H9 (cell line): ENCODE results near the gene SNRPD3. TPM values are rescaled to one million over a fixed set of nuclear protein-coding genes. Genes with fewer than 3 reads are reported as not detected.

ENCODE experiments used
- DNase-seq: peaks from one replicate; pipeline ENCODE4 v3.0.0-alpha.2; 2017
- H2AFZ ChIP-seq: one replicate; pipeline ENCODE4 v1.6.1; 2013; ENCODE audit warnings: mild to moderate bottlenecking, low read length, control low read depth, moderate library complexity
- H2AK5ac ChIP-seq: 2 replicates; pipeline ENCODE4 v1.6.1; 2013; ENCODE audit warnings: low read length, control low read depth, mixed read lengths; ENCODE audit not compliant: insufficient read length
- H2BK120ac ChIP-seq: one replicate; pipeline ENCODE4 v1.6.1; 2013; ENCODE audit warnings: low read depth, mild to moderate bottlenecking, low read length, control low read depth, inconsistent platforms; ENCODE audit not compliant: poor library complexity, severe bottlenecking
- H2BK12ac ChIP-seq: 2 replicates; pipeline ENCODE4 v1.6.1; 2013; ENCODE audit warnings: low read length, control low read depth, mixed read lengths, low read depth; ENCODE audit not compliant: insufficient read length
- H2BK15ac ChIP-seq: 2 replicates; pipeline ENCODE4 v1.6.1; 2013; ENCODE audit warnings: low read depth, low read length, control low read depth
- H2BK20ac ChIP-seq: one replicate; pipeline ENCODE4 v1.6.1; 2013; ENCODE audit warnings: low read depth, mild to moderate bottlenecking, low read length, control low read depth, inconsistent platforms; ENCODE audit not compliant: poor library complexity, severe bottlenecking
- H2BK5ac ChIP-seq: 2 replicates; pipeline ENCODE4 v1.6.1; 2013; ENCODE audit warnings: low read length, control low read depth, mixed read lengths; ENCODE audit not compliant: insufficient read length
- H3K14ac ChIP-seq: 2 replicates; pipeline ENCODE4 v1.6.1; 2013; ENCODE audit warnings: low read length, control low read depth; ENCODE audit not compliant: insufficient read depth
- H3K18ac ChIP-seq: 2 replicates; pipeline ENCODE4 v1.6.1; 2013; ENCODE audit warnings: low read depth, mild to moderate bottlenecking, mixed read lengths, low read length, control low read depth; ENCODE audit not compliant: insufficient read length
- H3K23ac ChIP-seq: 2 replicates; pipeline ENCODE4 v1.6.1; 2013; ENCODE audit warnings: low read length, control low read depth, mixed read lengths, low read depth; ENCODE audit not compliant: insufficient read length
- H3K23me2 ChIP-seq: 2 replicates; pipeline ENCODE4 v1.6.1; 2013; ENCODE audit warnings: low read depth, mild to moderate bottlenecking, mixed read lengths, low read length, control low read depth; ENCODE audit not compliant: insufficient read length, poor library complexity, severe bottlenecking
- H3K27ac ChIP-seq: 2 replicates; pipeline ENCODE4 v1.5.1; 2013; ENCODE audit warnings: low read length, control low read depth, mixed read lengths, low read depth; ENCODE audit not compliant: insufficient read length
- H3K27me3 ChIP-seq: 2 replicates; pipeline ENCODE4 v1.6.1; 2013; ENCODE audit warnings: low read length, control low read depth, inconsistent platforms; ENCODE audit not compliant: insufficient read depth
- H3K4ac ChIP-seq: 2 replicates; pipeline ENCODE4 v1.6.1; 2013; ENCODE audit warnings: low read depth, mild to moderate bottlenecking, control low read depth, inconsistent platforms, low read length, moderate library complexity
- H3K4me1 ChIP-seq: 2 replicates; pipeline ENCODE4 v1.6.1; 2013; ENCODE audit warnings: low read length, control low read depth, inconsistent platforms; ENCODE audit not compliant: insufficient read depth
- H3K4me2 ChIP-seq: 2 replicates; pipeline ENCODE4 v1.6.1; 2013; ENCODE audit warnings: low read length, control low read depth, mixed read lengths; ENCODE audit not compliant: insufficient read length, insufficient read depth
- H3K56ac ChIP-seq: 2 replicates; pipeline ENCODE4 v1.6.1; 2013; ENCODE audit warnings: low read depth, mild to moderate bottlenecking, mixed read lengths, low read length, control low read depth; ENCODE audit not compliant: insufficient read length
- H3K79me1 ChIP-seq: 2 replicates; pipeline ENCODE4 v1.6.1; 2013; ENCODE audit warnings: low read depth, mild to moderate bottlenecking, moderate library complexity, low read length, control low read depth, inconsistent platforms; ENCODE audit not compliant: insufficient read depth, poor library complexity, severe bottlenecking
- H3K79me2 ChIP-seq: 2 replicates; pipeline ENCODE4 v1.6.1; 2013; ENCODE audit warnings: low read length, control low read depth, inconsistent platforms; ENCODE audit not compliant: insufficient read depth
- H3K9ac ChIP-seq: 2 replicates; pipeline ENCODE4 v1.6.1; 2013; ENCODE audit warnings: low read length, control low read depth, mixed read lengths; ENCODE audit not compliant: insufficient read length; ENCODE audit errors: extremely low read depth
- H3K9me3 ChIP-seq: one replicate; pipeline ENCODE4 v1.6.1; 2013; ENCODE audit warnings: low read depth, low read length, inconsistent platforms; ENCODE audit not compliant: control insufficient read depth
- H3T11ph ChIP-seq: one replicate; pipeline ENCODE4 v1.6.1; 2013; ENCODE audit warnings: mild to moderate bottlenecking, low read length, control low read depth, inconsistent platforms
- H4K20me1 ChIP-seq: one replicate; pipeline ENCODE4 v1.6.1; 2013; ENCODE audit not compliant: control insufficient read depth, insufficient read length, insufficient read depth
- H4K5ac ChIP-seq: 2 replicates; pipeline ENCODE4 v1.6.1; 2013; ENCODE audit warnings: low read depth, mild to moderate bottlenecking, mixed read lengths, low read length, control low read depth; ENCODE audit not compliant: insufficient read length
- H4K8ac ChIP-seq: replicated peaks from 2 replicates; pipeline ENCODE4 v1.6.1; 2013; ENCODE audit warnings: low read length, control low read depth, mixed read lengths, low read depth; ENCODE audit not compliant: insufficient read length
- H4K91ac ChIP-seq: 2 replicates; pipeline ENCODE4 v1.6.1; 2013; ENCODE audit warnings: low read depth, mild to moderate bottlenecking, moderate library complexity, mixed read lengths, low read length, control low read depth; ENCODE audit not compliant: insufficient read length
- H3K27ac Mint-ChIP-seq, 3 experiments: 2 replicates in 2 of 3; 3 replicates in 1 of 3; pipeline ENCODE4 v1.8.0; 2020 to 2021; ENCODE audit warnings: mixed read lengths in 3 of 3, mild to moderate bottlenecking in 1 of 3, moderate library complexity in 1 of 3
- H3K27me3 Mint-ChIP-seq: 2 replicates; pipeline ENCODE4 v1.8.0; 2021; ENCODE audit warnings: low read depth, mild to moderate bottlenecking, moderate library complexity, mixed read lengths
- H3K36me3 Mint-ChIP-seq, 3 experiments: 2 replicates in 2 of 3; 3 replicates in 1 of 3; pipeline ENCODE4 v1.8.0; 2020 to 2021; ENCODE audit warnings: low read depth in 3 of 3, mixed read lengths in 3 of 3; ENCODE audit not compliant: insufficient read depth in 1 of 3
- H3K4me1 Mint-ChIP-seq, 2 experiments: 2 replicates each; pipeline ENCODE4 v1.8.0; 2020; ENCODE audit warnings: mixed read lengths in 2 of 2
- H3K4me3 Mint-ChIP-seq, 2 experiments: 2 replicates in 1 of 2; 3 replicates in 1 of 2; pipeline ENCODE4 v1.8.0; 2020 to 2021; ENCODE audit warnings: mild to moderate bottlenecking in 2 of 2, mixed read lengths in 2 of 2, moderate library complexity in 1 of 2
- H3K9me3 Mint-ChIP-seq, 2 experiments: 2 replicates in 1 of 2; 3 replicates in 1 of 2; pipeline ENCODE4 v1.8.0; 2020; ENCODE audit warnings: mild to moderate bottlenecking in 2 of 2, mixed read lengths in 2 of 2, moderate library complexity in 1 of 2
- WGBS: extraction: QIAGEN DNeasy Blood & Tissue Kit; methylation state at CpG from one replicate; pipeline ENCODE4 v1.1.7; 2013; ENCODE audit warnings: missing lambda C conversion rate, low lambda C conversion rate, mixed read lengths; ENCODE audit not compliant: insufficient read length; ENCODE audit errors: extremely low coverage; 5-methylcytosine and 5-hydroxymethylcytosine counted together
- total RNA-seq: library from RNA; stranded (reverse); gene quantifications from 2 replicates; pipeline ENCODE4 v1.2.1, GENCODE V29; 2021
- TF ChIP-seq, protein P1 (sequence below): fragments of 200-600 bp; sonication (generic); conservative IDR thresholded peaks from 3 replicates; pipeline ENCODE4 v1.8.0; 2021; ENCODE audit warnings: antibody characterized with exemption, mild to moderate bottlenecking

SNRPD3 gene
- total RNA-seq, 1 experiment from 2014 or later = 212 TPM

DNA sequence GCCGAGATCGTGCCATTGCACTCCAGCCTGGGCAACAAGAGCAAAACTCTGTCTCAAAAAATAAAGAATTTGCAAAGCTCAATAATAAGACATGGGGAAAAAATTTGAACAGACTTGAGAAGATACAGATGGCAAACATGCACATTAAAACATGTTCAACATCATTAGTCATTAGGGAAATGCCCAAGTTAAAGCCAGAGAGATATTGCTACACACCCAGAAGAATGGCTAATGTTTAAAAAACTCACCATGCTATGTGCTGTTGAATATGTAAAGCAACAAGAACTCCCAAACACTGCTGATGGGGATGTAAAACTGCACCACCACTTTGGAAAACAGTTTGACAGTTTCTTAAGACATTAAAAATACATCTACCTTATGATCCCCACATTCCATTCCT, 24.5 kb downstream of the SNRPD3 start:
- WGBS = no CpG with 5 or more reads among the region's 2 CpGs
- Histone ChIP-seq H2BK5ac (no peak overlapping the region), H2BK15ac (no peak overlapping the region), H3K23ac (no peak overlapping the region), H4K5ac (no peak overlapping the region), H3K79me1 (no peaks in the 10 kb centered on the region), H4K20me1 (no peaks in the 10 kb centered on the region), H3K23me2 (no peaks in the 10 kb centered on the region), H3K9me3 (no peaks in the 10 kb centered on the region), H3K27me3 (no peaks in the 10 kb centered on the region), H4K8ac (no peak overlapping the region), H2BK20ac (no peak overlapping the region), H3K56ac (no peak overlapping the region), H2AFZ (no peak overlapping the region), H2AK5ac (no peak overlapping the region), H3K4me2 (no peak overlapping the region), H2BK12ac (no peak overlapping the region), H3T11ph (no peak overlapping the region), H3K9ac (no peak overlapping the region), H3K4ac (no peak overlapping the region), H3K18ac (no peak overlapping the region), H3K14ac (no peak overlapping the region), H3K79me2 (no peaks in the 10 kb centered on the region), H4K91ac (no peak overlapping the region), H3K27ac (no peak overlapping the region), H2BK120ac (no peak overlapping the region), H3K4me1 (no peaks in the 10 kb centered on the region)
- H3K4me3 Mint-ChIP-seq = no peak overlapping the region
- H3K36me3 Mint-ChIP-seq = peaks cover 0 to 9% (median 6%) of the 10 kb centered on the region in 3 experiments; a peak in 3 of 7 replicates
- H3K9me3 Mint-ChIP-seq = no peaks in the 10 kb centered on the region
- TF ChIP-seq, protein P1, sequence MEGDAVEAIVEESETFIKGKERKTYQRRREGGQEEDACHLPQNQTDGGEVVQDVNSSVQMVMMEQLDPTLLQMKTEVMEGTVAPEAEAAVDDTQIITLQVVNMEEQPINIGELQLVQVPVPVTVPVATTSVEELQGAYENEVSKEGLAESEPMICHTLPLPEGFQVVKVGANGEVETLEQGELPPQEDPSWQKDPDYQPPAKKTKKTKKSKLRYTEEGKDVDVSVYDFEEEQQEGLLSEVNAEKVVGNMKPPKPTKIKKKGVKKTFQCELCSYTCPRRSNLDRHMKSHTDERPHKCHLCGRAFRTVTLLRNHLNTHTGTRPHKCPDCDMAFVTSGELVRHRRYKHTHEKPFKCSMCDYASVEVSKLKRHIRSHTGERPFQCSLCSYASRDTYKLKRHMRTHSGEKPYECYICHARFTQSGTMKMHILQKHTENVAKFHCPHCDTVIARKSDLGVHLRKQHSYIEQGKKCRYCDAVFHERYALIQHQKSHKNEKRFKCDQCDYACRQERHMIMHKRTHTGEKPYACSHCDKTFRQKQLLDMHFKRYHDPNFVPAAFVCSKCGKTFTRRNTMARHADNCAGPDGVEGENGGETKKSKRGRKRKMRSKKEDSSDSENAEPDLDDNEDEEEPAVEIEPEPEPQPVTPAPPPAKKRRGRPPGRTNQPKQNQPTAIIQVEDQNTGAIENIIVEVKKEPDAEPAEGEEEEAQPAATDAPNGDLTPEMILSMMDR = no peak
- peaks cover 0 to 2% of the 10 kb centered on the region in 2 experiments; a peak in 1 of 4 replicates for H3K4me1 Mint-ChIP-seq
- H3K27me3 Mint-ChIP-seq = no peaks in the 10 kb centered on the region; the same call in 1 of the 2 replicates
- DNase-seq = no peak
- H3K27ac Mint-ChIP-seq = no peak overlapping the region
